ENCODE results near the gene ANKRD27.

- no peak for TF ChIP-seq BACH2 (CRISPR knock-in tag; IDR thresholded peaks at IDR 0.05; ENCODE audit: borderline replicate concordance)
- TF ChIP-seq ZC3H10 (CRISPR knock-in tag; IDR thresholded peaks at IDR 0.05): no peak
- no peak for TF ChIP-seq ISL1 (CRISPR knock-in tag; IDR thresholded peaks at IDR 0.05)
- no peak for TF ChIP-seq PATZ1 (CRISPR knock-in tag; IDR thresholded peaks at IDR 0.05; ENCODE audit: borderline replicate concordance)
- no peak for TF ChIP-seq ZNF70 (CRISPR knock-in tag; IDR thresholded peaks at IDR 0.05)
- TF ChIP-seq GLIS3 (CRISPR knock-in tag; IDR thresholded peaks at IDR 0.05): no peak
- TF ChIP-seq RARB (CRISPR knock-in tag; IDR thresholded peaks at IDR 0.05): no peak
Observed at GRCh38 chr19:32558607-32559228, 116.3 kb downstream of the ANKRD27 start.
